ENCODE measurements around the gene DRICH1.
A peak's percentile ranks its signal among the peaks of the same experiment; 100 is the strongest.
"Not testable (repeated sequence)": the region's sequence is repeated elsewhere in the genome, so short reads cannot be mapped to it uniquely, and the experiment has no call there.

The DRICH1 gene

GRCh38 chr22:23574371-23574811 lies 57.7 kb downstream of the DRICH1 start:
- H3K9ac ChIP-seq (ENCODE audit: low read depth, low read length): no peak overlapping the region
- no peaks in the 10 kb centered on the region for H3K36me3 ChIP-seq (ENCODE audit: insufficient read depth, low read length)
- peaks cover 3% of the 10 kb centered on the region; the same call in 1 of the 2 replicates for H3K4me1 ChIP-seq (ENCODE audit: insufficient read depth, low read length)
- H3K9me3 ChIP-seq (ENCODE audit: control insufficient read depth, insufficient read depth, low read length): no peaks in the 10 kb centered on the region

- not testable (repeated sequence) for H3K4me1 ChIP-seq (ENCODE audit: insufficient read depth, low read length); H3K36me3 ChIP-seq (ENCODE audit: insufficient read depth, low read length); H3K9me3 ChIP-seq (ENCODE audit: control insufficient read depth, insufficient read depth, low read length); H3K9ac ChIP-seq (ENCODE audit: low read depth, low read length)
Observed at GRCh38 chr22:23573701-23574235, 58.4 kb downstream of the DRICH1 start.

- H3K9me3 ChIP-seq (ENCODE audit: control insufficient read depth, insufficient read depth, low read length); H3K36me3 ChIP-seq (ENCODE audit: insufficient read depth, low read length): not testable (repeated sequence)
Observed at GRCh38 chr22:23573106-23573505, 59.0 kb downstream of the DRICH1 start.

GRCh38 chr22:23571486-23571885 lies 60.6 kb downstream of the DRICH1 start:
- H3K9ac ChIP-seq (ENCODE audit: low read depth, low read length): no peak overlapping the region
- H3K36me3 ChIP-seq (ENCODE audit: insufficient read depth, low read length): no peaks in the 10 kb centered on the region
- no peaks in the 10 kb centered on the region for H3K9me3 ChIP-seq (ENCODE audit: control insufficient read depth, insufficient read depth, low read length)
- H3K4me1 ChIP-seq (ENCODE audit: insufficient read depth, low read length): peaks cover 10% of the 10 kb centered on the region; the same call in 1 of the 2 replicates

More at GRCh38 chr22:23573106-23573505, 59.0 kb downstream of the DRICH1 start:
- H3K4me1 ChIP-seq (ENCODE audit: insufficient read depth, low read length); H3K9ac ChIP-seq (ENCODE audit: low read depth, low read length): not testable (repeated sequence)

GRCh38 chr22:23570681-23571080 lies 61.4 kb downstream of the DRICH1 start:
- Histone ChIP-seq H3K9ac (ENCODE audit: low read depth, low read length) (no peak overlapping the region), H3K9me3 (ENCODE audit: control insufficient read depth, insufficient read depth, low read length) (no peaks in the 10 kb centered on the region), H3K4me1 (ENCODE audit: insufficient read depth, low read length) (peaks cover 10% of the 10 kb centered on the region; the same call in 1 of the 2 replicates), H3K36me3 (ENCODE audit: insufficient read depth, low read length) (no peaks in the 10 kb centered on the region)

- Histone ChIP-seq H3K9ac (ENCODE audit: low read depth, low read length) (no peak overlapping the region), H3K36me3 (ENCODE audit: insufficient read depth, low read length) (no peaks in the 10 kb centered on the region), H3K9me3 (ENCODE audit: control insufficient read depth, insufficient read depth, low read length) (no peaks in the 10 kb centered on the region), H3K4me1 (ENCODE audit: insufficient read depth, low read length) (peaks cover 8% of the 10 kb centered on the region; the same call in 1 of the 2 replicates)
Observed at GRCh38 chr22:23569716-23570115, 62.4 kb downstream of the DRICH1 start.

- peaks cover 7% of the 10 kb centered on the region; the same call in 1 of the 2 replicates for H3K4me1 ChIP-seq (ENCODE audit: insufficient read depth, low read length)
- no peaks in the 10 kb centered on the region for H3K9me3 ChIP-seq (ENCODE audit: control insufficient read depth, insufficient read depth, low read length)
- no peaks in the 10 kb centered on the region for H3K36me3 ChIP-seq (ENCODE audit: insufficient read depth, low read length)
- no peak overlapping the region for H3K9ac ChIP-seq (ENCODE audit: low read depth, low read length)
Observed at GRCh38 chr22:23569291-23569690, 62.8 kb downstream of the DRICH1 start.

GRCh38 chr22:23566705-23567475 lies 65.2 kb downstream of the DRICH1 start:
- peak overlapping the region; percentile 80; the same call in 1 of the 2 replicates for H3K9ac ChIP-seq (ENCODE audit: low read depth, low read length)
- H3K9me3 ChIP-seq (ENCODE audit: control insufficient read depth, insufficient read depth, low read length): no peaks in the 10 kb centered on the region
- peaks cover 7% of the 10 kb centered on the region; the same call in 1 of the 2 replicates for H3K4me1 ChIP-seq (ENCODE audit: insufficient read depth, low read length)
- no peaks in the 10 kb centered on the region for H3K36me3 ChIP-seq (ENCODE audit: insufficient read depth, low read length)

GRCh38 chr22:23565915-23566704 lies 66.0 kb downstream of the DRICH1 start:
- Histone ChIP-seq H3K9me3 (ENCODE audit: control insufficient read depth, insufficient read depth, low read length) (no peaks in the 10 kb centered on the region), H3K36me3 (ENCODE audit: insufficient read depth, low read length) (no peaks in the 10 kb centered on the region), H3K9ac (ENCODE audit: low read depth, low read length) (peak overlapping the region; percentile 80; the same call in 1 of the 2 replicates), H3K4me1 (ENCODE audit: insufficient read depth, low read length) (peaks cover 7% of the 10 kb centered on the region; the same call in 1 of the 2 replicates)

GRCh38 chr22:23565305-23565914 lies 66.7 kb downstream of the DRICH1 start:
- no peaks in the 10 kb centered on the region for H3K36me3 ChIP-seq (ENCODE audit: insufficient read depth, low read length)
- H3K9me3 ChIP-seq (ENCODE audit: control insufficient read depth, insufficient read depth, low read length): no peaks in the 10 kb centered on the region
- H3K4me1 ChIP-seq (ENCODE audit: insufficient read depth, low read length): peaks cover 7% of the 10 kb centered on the region; the same call in 1 of the 2 replicates
- H3K9ac ChIP-seq (ENCODE audit: low read depth, low read length): peak overlapping the region; percentile 80; the same call in 1 of the 2 replicates

- Histone ChIP-seq H3K36me3 (ENCODE audit: insufficient read depth, low read length) (no peaks in the 10 kb centered on the region), H3K4me1 (ENCODE audit: insufficient read depth, low read length) (peaks cover 7% of the 10 kb centered on the region; the same call in 1 of the 2 replicates), H3K9ac (ENCODE audit: low read depth, low read length) (no peak overlapping the region), H3K9me3 (ENCODE audit: control insufficient read depth, insufficient read depth, low read length) (no peaks in the 10 kb centered on the region)
Observed at GRCh38 chr22:23564276-23564675, 67.8 kb downstream of the DRICH1 start.

GRCh38 chr22:23563111-23563510 lies 69.0 kb downstream of the DRICH1 start:
- Histone ChIP-seq H3K9me3 (ENCODE audit: control insufficient read depth, insufficient read depth, low read length) (no peaks in the 10 kb centered on the region), H3K36me3 (ENCODE audit: insufficient read depth, low read length) (no peaks in the 10 kb centered on the region), H3K9ac (ENCODE audit: low read depth, low read length) (no peak overlapping the region), H3K4me1 (ENCODE audit: insufficient read depth, low read length) (peaks cover 7% of the 10 kb centered on the region; the same call in 1 of the 2 replicates)

GRCh38 chr22:23562186-23562585 lies 69.9 kb downstream of the DRICH1 start:
- H3K9me3 ChIP-seq (ENCODE audit: control insufficient read depth, insufficient read depth, low read length): no peaks in the 10 kb centered on the region

GRCh38 chr22:23561025-23561510 lies 71.1 kb downstream of the DRICH1 start:
- not testable (repeated sequence) for H3K9me3 ChIP-seq (ENCODE audit: control insufficient read depth, insufficient read depth, low read length); H3K4me1 ChIP-seq (ENCODE audit: insufficient read depth, low read length); H3K9ac ChIP-seq (ENCODE audit: low read depth, low read length)

More at GRCh38 chr22:23562186-23562585, 69.9 kb downstream of the DRICH1 start:
- Histone ChIP-seq H3K36me3 (ENCODE audit: insufficient read depth, low read length) (no peaks in the 10 kb centered on the region), H3K9ac (ENCODE audit: low read depth, low read length) (no peak overlapping the region), H3K4me1 (ENCODE audit: insufficient read depth, low read length) (peaks cover 5% of the 10 kb centered on the region; the same call in 1 of the 2 replicates)

More at GRCh38 chr22:23561025-23561510, 71.1 kb downstream of the DRICH1 start:
- H3K36me3 ChIP-seq (ENCODE audit: insufficient read depth, low read length): not testable (repeated sequence)

Data from ES-I3 (cell line).